Heart left ventricle (tissue), 13 donors: ENCODE measurements around the gene AKT2.

Source experiments
- POLR2A ChIP-seq, 2 donors: fragments of 450-650 bp; IDR thresholded peaks; one replicate each; pipeline ENCODE4 v1.6.1; 2017; ENCODE audit warnings: antibody characterized with exemption in 2 of 2, mild to moderate bottlenecking in 2 of 2, moderate library complexity in 2 of 2
- TF ChIP-seq, protein P1 (sequence below), 12 donors: fragments of 200-600 bp; sonication (generic) in 4 of 12; IDR thresholded peaks; one replicate each; pipeline versions ENCODE4 v1.5.0 to v1.8.0; 2018 to 2022; ENCODE audit warnings: antibody characterized with exemption in 12 of 12, mild to moderate bottlenecking in 5 of 12
- donor health status: ischemic (EF 13 %, LVEDD 7.1; RV severe dilation, severe dysfunction).
- donor health status: DM: no; HTN: yes; CAD: no.
- donor health status: DM: no; HTN: no; CAD: no.
- donor health status: ischemic (EF 25% LVEDD 6.9; RV normal size, moderate dysfunction).
- donor health status: ischemic (EF 25% LVEDD 5.7; RV mildly dilated, moderate dysfunction).
- donor health status: ischemic (EF 35%, LVEDD 5.7; RV mildly dilated, moderate dysfunction).
- donor health status: nonischemic (EF 11% LVEDD 7.7; RV severe dilation, severe dysfunction).
- donor health status: DM: yes; HTN: yes; CAD: no.
- donor health status: PGD.
- donor health status: ischemic (EF 29% LVEDD 5.4; RV normal size, mild dysfunction).
- donor health status: nonischemic (EF 23%, LVEDD 6.1; RV moderate dilation, normal function).

DNA sequence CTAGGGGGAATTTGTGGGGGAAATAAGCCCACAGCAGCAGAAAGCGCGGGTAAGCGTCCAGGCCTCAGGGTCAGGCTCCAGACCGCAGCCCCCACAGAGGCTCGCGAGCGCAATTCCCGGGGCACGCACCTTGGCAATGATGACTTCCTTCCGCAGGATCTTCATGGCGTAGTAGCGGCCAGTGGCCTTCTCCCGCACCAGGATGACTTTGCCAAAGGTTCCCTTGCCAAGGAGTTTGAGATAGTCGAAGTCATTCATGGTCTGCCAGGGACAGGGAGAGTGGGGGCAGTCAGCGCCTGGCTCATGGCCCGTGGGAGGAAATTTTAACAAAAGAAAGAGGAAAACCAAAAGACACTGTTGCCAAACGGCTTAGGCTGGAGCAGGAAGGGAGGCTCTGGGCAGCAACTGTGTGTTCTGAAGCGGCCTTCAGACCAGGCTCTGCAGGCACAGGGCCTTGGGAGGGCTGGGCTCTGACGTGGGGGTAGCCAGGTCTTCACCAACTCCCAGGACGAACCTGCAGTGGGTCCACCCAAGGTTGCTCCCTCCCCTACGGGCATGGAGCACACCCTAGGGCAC, 43.2 kb downstream of the AKT2 start:
- TF ChIP-seq, protein P1, sequence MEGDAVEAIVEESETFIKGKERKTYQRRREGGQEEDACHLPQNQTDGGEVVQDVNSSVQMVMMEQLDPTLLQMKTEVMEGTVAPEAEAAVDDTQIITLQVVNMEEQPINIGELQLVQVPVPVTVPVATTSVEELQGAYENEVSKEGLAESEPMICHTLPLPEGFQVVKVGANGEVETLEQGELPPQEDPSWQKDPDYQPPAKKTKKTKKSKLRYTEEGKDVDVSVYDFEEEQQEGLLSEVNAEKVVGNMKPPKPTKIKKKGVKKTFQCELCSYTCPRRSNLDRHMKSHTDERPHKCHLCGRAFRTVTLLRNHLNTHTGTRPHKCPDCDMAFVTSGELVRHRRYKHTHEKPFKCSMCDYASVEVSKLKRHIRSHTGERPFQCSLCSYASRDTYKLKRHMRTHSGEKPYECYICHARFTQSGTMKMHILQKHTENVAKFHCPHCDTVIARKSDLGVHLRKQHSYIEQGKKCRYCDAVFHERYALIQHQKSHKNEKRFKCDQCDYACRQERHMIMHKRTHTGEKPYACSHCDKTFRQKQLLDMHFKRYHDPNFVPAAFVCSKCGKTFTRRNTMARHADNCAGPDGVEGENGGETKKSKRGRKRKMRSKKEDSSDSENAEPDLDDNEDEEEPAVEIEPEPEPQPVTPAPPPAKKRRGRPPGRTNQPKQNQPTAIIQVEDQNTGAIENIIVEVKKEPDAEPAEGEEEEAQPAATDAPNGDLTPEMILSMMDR (IDR thresholded peaks at IDR 0.05), result no peak
- no peak for TF ChIP-seq POLR2A (IDR thresholded peaks at IDR 0.05)
